Stimulated activated naive B cell treated with anti-CD40 and anti-IgM and Interleukin-4, amounts not matched to agents 10 μg/mL and 1 μg/mL and 100 μg/mL, for 72 hours (primary cell): ENCODE results near the gene FOXA1.

Experiments
- ATAC-seq, 2 donors: fragments of 150-1000 bp; cut with Tn5 transposase; replicated peaks; 2 replicates each; pipeline ENCODE4 v1.10.0; 2021; ENCODE audit warnings: moderate library complexity in 1 of 2
- DNase-seq: peaks from one replicate; pipeline ENCODE4 v3.0.0; 2021
- H3K27ac Mint-ChIP-seq: one replicate; pipeline ENCODE4 v1.8.0; 2022; ENCODE audit warnings: mild to moderate bottlenecking, mixed read lengths
- H3K27me3 Mint-ChIP-seq, 2 donors: one replicate each; pipeline ENCODE4 v1.8.0; 2022; ENCODE audit warnings: mixed read lengths in 2 of 2
- H3K36me3 Mint-ChIP-seq, 2 donors: one replicate each; pipeline ENCODE4 v1.8.0; 2022; ENCODE audit warnings: mixed read lengths in 2 of 2, mild to moderate bottlenecking in 1 of 2
- H3K4me1 Mint-ChIP-seq, 2 donors: one replicate each; pipeline ENCODE4 v1.8.0; 2022; ENCODE audit warnings: mixed read lengths in 2 of 2, mild to moderate bottlenecking in 1 of 2
- H3K4me3 Mint-ChIP-seq, 2 donors: one replicate each; pipeline ENCODE4 v1.8.0; 2022; ENCODE audit warnings: mild to moderate bottlenecking in 2 of 2, mixed read lengths in 2 of 2, moderate library complexity in 1 of 2
- H3K9me3 Mint-ChIP-seq, 2 donors: one replicate each; pipeline ENCODE4 v1.8.0; 2022; ENCODE audit warnings: mixed read lengths in 2 of 2, mild to moderate bottlenecking in 1 of 2

The FOXA1 gene

DNA sequence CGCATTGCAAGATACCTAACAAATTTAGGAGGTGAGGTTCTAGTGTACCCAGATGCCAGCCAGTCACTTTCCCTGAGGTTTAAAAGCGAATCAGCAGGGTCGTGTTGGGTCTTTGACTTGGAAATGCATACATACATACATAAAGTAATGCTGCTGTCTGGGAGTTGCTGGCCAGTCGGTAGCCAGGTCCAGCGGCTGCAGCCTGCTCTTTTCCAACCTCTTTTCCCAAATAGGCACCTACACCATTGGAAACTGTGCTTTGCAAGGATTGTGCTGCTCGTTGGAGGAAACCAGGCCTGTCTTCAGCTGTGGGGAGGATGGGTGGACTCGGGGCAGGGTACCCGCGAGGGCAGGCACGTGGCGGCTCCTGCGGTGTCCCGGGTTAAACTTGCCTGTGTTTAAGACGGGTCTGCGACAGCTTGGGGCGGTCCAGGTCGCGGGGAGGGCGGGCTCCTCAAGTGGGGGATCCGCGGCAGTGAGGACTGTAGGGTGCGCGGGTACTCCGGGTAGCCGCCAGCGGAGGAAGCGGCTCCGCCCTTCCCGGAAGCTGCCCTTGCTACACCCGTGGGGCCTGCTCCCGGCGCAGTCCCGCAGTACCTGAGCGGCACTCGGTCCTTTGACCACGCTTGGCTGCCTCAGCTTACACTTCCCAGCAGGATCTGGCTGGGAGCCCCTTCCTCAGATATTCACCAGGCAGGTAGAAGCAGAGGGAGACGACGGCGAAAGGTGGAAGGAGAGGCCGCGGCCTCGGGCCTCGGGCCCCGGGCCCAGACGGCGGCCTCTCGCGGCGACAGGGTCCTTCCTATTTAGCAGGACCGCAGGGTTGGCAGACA lies 3.1 kb upstream of the FOXA1 start:
- DNase-seq (no peak), ATAC-seq (no peak)
- peaks cover 11 to 14% of the 10 kb centered on the region in 2 donors for H3K36me3 Mint-ChIP-seq
- peaks cover 60 to 87% of the 10 kb centered on the region in 2 donors for H3K27me3 Mint-ChIP-seq
- no peak overlapping the region for H3K27ac Mint-ChIP-seq
- H3K9me3 Mint-ChIP-seq, result peaks cover 0 to 7% of the 10 kb centered on the region in 2 donors
- no peak overlapping the region for H3K4me3 Mint-ChIP-seq
- H3K4me1 Mint-ChIP-seq, result peaks cover 12 to 32% of the 10 kb centered on the region in 2 donors

DNA sequence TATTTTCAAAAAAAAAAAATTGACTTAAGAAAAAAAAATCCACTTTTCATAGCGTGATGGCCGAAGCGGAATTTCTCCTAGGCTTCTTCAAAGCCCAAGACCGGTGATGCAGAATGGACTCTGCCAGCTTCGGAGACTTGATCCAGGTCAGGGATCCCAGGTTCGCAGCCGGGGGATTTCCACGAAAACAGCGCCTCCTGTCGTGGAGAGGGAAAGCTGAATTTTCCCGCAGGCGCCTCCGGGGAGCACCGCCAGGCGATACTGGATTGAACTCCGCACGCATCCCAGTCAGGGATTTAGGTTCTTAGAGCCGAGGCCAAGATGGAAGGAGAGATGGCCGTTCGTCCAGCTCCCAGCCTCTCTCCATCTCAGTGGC lies 2.5 kb upstream of the FOXA1 start:
- peaks cover 12 to 35% of the 10 kb centered on the region in 2 donors for H3K4me1 Mint-ChIP-seq
- H3K4me3 Mint-ChIP-seq, result no peak overlapping the region
- H3K36me3 Mint-ChIP-seq, result peaks cover 11 to 18% of the 10 kb centered on the region in 2 donors
- peaks cover 60 to 87% of the 10 kb centered on the region in 2 donors for H3K27me3 Mint-ChIP-seq
- no peak overlapping the region for H3K27ac Mint-ChIP-seq
- H3K9me3 Mint-ChIP-seq, result peaks cover 0 to 7% of the 10 kb centered on the region in 2 donors
- ATAC-seq, result no peak
- no peak for DNase-seq

DNA sequence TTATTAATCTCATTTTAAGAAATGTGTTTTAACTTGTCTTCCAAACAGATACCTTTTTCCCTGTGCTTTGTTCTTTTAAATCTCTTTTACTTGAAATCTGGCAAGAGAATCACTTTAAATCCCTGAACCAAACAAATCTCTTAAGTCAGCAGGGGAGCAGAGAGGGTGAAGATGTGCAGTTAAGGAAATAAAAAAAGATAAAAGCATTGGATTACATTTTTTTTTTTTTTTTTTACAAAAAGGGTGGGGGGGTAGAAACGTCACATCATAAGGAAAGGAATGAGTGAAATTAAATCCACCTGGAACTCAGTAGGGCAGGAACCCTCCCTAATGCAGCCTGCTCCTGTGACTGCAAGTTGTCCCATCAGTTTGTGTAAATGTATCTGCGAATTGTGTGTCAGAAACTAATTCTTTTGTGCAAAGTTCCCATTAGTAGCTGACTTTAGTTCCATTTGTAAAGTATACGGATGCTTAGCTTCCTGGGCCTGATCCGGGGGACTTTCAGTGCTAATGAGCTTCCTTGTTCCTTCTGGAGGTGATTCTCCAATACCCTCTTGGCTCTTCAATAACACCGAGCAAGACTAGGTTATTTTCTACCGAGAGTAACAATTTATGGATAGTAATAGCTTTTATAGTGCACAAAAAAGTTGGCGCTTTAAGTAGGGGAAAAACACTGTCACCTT lies 1.9 kb upstream of the FOXA1 start:
- ATAC-seq, result no peak
- Mint-ChIP-seq H3K36me3 (peaks cover 11 to 20% of the 10 kb centered on the region in 2 donors), H3K9me3 (peaks cover 0 to 9% of the 10 kb centered on the region in 2 donors), H3K4me3 (no peak overlapping the region), H3K27ac (no peak overlapping the region), H3K4me1 (peaks cover 12 to 41% of the 10 kb centered on the region in 2 donors), H3K27me3 (peaks cover 63 to 88% of the 10 kb centered on the region in 2 donors)
- DNase-seq, result no peak

DNA sequence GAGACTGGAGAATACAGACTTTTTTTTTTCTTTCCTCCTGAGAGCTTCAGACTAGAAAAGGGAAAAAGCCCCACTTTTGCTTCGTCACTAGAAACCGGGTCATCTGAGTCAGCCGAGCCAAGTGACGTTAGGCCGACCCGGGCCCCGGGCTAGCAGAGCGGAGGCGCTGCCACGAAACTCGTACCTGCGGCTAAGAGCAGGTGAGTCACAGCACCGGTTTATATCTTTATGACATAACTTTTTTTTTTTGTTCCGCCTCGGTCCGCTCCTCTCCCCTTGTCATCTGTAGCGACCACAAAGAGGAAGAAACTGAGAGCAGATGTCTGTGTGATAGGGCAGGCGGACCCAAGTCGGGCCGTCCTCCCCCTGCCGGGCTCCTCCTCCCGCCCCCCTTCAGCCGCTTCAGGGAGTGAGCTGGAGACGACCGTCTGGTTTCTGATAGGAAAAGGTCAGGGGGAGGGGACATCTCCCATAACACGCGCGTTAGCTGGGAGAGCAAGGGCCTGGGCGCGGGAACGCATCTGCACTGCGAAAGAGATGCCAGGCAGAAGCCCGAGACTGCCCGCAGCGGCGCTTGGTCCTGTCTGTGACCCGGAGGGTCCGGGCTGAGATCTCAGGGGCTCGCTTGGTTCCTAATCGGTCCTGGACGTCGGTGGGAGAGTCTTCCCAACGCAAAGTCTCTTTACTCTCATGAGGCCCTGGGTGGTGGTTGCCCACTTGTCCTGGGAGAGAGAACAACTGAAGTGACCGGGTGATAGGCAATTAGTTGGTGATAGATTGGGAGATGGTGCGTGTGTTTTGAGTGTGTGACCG lies 966 bp upstream of the FOXA1 start:
- ATAC-seq, result peak; percentile 83 to 87
- DNase-seq, result peak; percentile 47
- Mint-ChIP-seq H3K27me3 (peaks cover 66 to 88% of the 10 kb centered on the region in 2 donors), H3K4me1 (peaks cover 12 to 47% of the 10 kb centered on the region in 2 donors), H3K9me3 (peaks cover 4 to 12% of the 10 kb centered on the region in 2 donors), H3K27ac (peak overlapping the region; percentile 94), H3K4me3 (peak overlapping the region; percentile 71 to 75), H3K36me3 (peaks cover 14 to 25% of the 10 kb centered on the region in 2 donors)

DNA sequence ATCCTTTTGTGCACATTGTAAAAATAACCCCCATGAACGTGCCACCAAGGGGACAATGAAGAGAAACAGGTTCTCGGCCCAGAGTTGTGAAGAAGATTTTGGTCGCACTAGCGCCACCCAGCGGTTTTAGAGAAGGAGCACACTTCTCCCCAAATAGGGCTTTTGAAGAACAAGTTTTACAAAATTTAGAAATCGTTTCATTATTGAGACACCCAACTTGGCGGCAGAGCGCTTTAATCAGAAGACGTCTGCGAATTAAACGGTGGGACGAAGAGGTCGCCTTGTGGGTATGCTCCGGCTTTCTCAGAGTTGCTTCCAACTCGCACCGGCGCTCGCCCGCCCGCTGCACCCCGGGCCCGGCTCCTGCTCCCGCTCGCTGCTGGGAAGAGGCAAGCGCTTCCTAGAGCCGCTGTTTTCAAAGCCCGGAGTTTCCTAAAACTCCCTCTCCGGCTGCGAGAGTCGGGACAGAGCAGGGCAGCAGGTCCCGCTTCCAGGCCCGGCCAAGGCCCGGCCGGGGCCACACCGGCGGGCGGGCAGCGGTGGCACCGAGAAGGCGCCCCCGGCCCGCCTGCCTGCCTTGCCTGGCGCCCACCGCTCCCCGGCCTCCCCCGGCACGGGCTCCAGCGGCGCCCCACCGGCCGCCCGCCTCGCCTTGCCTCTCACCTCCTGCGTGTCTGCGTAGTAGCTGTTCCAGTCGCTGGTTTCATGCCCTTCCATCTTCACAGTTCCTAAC lies 645 bp downstream of the FOXA1 start:
- peaks cover 4 to 12% of the 10 kb centered on the region in 2 donors for H3K9me3 Mint-ChIP-seq
- peak overlapping the region; percentile 51 to 71 for H3K4me3 Mint-ChIP-seq
- peak overlapping the region; percentile 89 for H3K27ac Mint-ChIP-seq
- DNase-seq (no peak), ATAC-seq (peak in 1 of 2 donors; percentile 20)
- peaks cover 12 to 38% of the 10 kb centered on the region in 2 donors for H3K4me1 Mint-ChIP-seq
- H3K27me3 Mint-ChIP-seq, result peaks cover 61 to 86% of the 10 kb centered on the region in 2 donors
- peaks cover 13 to 29% of the 10 kb centered on the region in 2 donors for H3K36me3 Mint-ChIP-seq

DNA sequence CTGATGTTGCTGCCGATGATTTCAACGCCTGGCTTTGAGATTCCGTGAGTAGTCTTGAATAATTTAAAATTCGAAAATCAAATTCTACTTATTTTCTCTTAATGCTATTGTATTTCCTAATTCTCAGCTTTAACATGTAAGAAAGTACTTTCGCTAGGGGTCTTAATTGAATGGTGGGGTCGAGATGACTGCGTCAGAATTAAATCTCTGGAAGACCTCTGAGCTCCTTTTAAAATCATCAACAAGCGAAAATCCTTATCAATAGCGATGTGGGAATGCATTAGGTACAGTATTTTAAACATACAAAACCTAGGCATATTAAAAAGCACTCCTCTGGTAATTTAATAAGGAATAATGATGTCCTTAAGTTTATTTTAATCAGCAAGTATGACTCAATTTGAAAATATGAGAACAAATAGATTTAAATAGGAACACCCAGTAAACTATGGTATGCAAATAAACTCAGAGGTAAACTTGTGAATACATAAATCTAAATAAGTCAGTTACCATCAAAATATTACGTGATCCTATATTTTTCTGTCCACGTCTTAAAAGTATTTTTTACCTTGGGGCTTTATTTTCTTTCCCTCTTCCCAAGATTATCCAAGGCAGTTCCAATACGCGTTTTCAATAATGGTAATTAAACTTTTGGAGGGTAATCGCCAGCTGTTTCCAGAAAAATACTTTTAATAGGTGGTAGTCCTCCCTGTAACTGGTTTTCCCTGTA lies 1.4 kb downstream of the FOXA1 start:
- DNase-seq (no peak), ATAC-seq (no peak)
- Mint-ChIP-seq H3K4me3 (peak overlapping the region in 1 of 2 donors; percentile 50), H3K27ac (peak overlapping the region; percentile 89), H3K4me1 (peaks cover 12 to 31% of the 10 kb centered on the region in 2 donors), H3K27me3 (peaks cover 61 to 86% of the 10 kb centered on the region in 2 donors), H3K36me3 (peaks cover 11 to 22% of the 10 kb centered on the region in 2 donors), H3K9me3 (peaks cover 4 to 8% of the 10 kb centered on the region in 2 donors)

DNA sequence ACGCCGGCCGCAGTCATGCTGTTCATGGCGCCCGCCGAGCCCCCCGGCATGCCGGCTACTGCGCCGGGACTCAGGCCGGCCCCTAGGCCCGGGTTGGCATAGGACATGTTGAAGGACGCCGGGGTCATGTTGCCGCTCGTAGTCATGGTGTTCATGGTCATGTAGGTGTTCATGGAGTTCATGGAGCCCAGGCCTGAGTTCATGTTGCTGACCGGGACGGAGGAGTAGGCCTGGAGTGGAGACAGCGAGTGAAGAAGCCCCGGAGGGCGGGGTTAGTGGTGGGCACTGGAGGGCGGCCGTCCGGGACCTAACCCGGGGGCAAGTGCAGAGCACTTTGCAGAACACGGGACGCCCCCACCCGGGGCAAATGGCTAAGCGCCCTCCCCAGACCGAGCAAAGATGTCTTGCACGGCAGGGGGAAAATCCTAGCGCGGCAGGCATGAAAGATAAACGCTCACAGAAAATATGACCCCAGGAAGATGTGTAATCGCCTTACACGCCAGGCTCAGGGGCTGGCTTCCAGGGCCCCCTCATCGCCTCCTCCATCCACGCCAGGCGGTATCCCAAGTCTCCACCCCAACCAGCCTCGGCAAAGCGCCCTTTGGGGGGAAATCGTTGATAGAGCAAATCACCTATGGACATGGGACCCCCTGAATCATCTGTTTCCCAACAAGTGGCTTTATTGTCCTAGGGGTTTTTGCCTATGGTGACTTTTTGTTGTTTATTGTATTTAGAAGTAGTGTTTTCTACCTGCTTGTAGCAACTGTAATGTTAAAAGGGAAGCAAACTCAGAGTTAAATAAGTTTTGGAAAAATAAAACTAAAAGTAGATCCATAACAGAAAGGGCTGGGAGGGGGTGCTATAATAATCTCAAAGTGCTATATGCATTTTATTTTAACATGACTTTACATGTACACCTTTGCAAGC lies 2.3 kb downstream of the FOXA1 start:
- ATAC-seq (no peak), DNase-seq (no peak)
- no peak overlapping the region for H3K4me3 Mint-ChIP-seq
- H3K4me1 Mint-ChIP-seq, result peaks cover 12 to 30% of the 10 kb centered on the region in 2 donors
- peaks cover 4 to 8% of the 10 kb centered on the region in 2 donors for H3K9me3 Mint-ChIP-seq
- H3K27me3 Mint-ChIP-seq, result peaks cover 58 to 85% of the 10 kb centered on the region in 2 donors
- peak overlapping the region; percentile 84 for H3K27ac Mint-ChIP-seq
- H3K36me3 Mint-ChIP-seq, result peaks cover 11 to 22% of the 10 kb centered on the region in 2 donors

DNA sequence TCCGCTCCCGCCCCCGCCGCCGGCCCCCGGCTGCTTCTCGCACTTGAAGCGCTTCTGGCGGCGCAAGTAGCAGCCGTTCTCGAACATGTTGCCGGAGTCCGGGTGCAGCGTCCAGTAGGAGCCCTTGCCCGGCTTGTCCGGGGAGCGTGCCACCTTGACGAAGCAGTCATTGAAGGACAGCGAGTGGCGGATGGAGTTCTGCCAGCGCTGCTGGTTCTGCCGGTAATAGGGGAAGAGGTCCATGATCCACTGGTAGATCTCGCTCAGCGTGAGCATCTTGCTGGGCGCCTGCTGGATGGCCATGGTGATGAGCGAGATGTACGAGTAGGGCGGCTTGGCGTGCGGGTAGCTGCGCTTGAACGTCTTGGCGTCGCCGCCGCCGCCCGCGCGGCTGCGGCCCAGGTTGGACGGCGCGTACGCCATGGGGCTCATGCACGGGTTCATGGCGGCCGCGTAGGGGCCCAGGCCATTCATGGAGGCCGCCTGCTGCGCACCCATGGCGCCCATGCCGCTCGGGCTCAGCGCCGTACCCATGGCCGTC lies 3.0 kb downstream of the FOXA1 start:
- DNase-seq, result no peak
- Mint-ChIP-seq H3K36me3 (peaks cover 11 to 22% of the 10 kb centered on the region in 2 donors), H3K4me3 (peak overlapping the region in 1 of 2 donors; percentile 35), H3K27ac (peak overlapping the region; percentile 44), H3K9me3 (peaks cover 4 to 8% of the 10 kb centered on the region in 2 donors), H3K27me3 (peaks cover 63 to 85% of the 10 kb centered on the region in 2 donors), H3K4me1 (peaks cover 12 to 30% of the 10 kb centered on the region in 2 donors)
- ATAC-seq, result no peak

DNA sequence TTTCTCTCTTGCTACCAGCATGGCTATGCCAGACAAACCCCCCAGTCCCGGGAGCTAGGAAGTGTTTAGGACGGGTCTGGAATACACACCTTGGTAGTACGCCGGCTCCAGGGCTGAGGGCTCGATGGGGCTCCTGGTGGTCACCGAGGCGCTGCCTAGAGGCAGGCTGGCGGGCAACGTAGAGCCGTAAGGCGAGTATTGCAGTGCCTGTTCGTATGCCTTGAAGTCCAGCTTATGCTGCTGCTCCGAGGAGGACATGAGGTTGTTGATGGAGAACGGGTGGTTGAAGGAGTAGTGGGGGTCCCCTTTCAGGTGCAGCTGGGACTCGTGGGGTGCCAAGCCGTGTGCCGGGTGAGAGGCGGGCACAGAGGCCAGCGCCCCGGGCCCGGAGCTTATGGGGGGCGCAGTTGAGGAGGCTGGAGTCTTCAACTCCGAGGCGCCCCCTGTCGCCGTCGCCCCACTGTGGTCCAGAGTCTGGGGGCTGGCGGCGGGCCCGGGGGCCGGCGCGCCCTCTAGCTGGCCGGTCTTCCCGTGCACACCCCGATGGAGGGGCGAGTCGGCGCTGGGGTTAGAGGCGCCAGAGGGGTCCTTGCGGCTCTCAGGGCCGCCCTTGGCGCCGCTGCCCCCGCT lies 3.6 kb downstream of the FOXA1 start:
- H3K27me3 Mint-ChIP-seq, result peaks cover 60 to 82% of the 10 kb centered on the region in 2 donors
- peak overlapping the region; percentile 37 to 62 for H3K4me3 Mint-ChIP-seq
- peaks cover 11 to 22% of the 10 kb centered on the region in 2 donors for H3K36me3 Mint-ChIP-seq
- DNase-seq (no peak), ATAC-seq (no peak)
- peaks cover 12 to 29% of the 10 kb centered on the region in 2 donors for H3K4me1 Mint-ChIP-seq
- H3K27ac Mint-ChIP-seq, result peak overlapping the region; percentile 96
- H3K9me3 Mint-ChIP-seq, result peaks cover 4 to 8% of the 10 kb centered on the region in 2 donors

DNA sequence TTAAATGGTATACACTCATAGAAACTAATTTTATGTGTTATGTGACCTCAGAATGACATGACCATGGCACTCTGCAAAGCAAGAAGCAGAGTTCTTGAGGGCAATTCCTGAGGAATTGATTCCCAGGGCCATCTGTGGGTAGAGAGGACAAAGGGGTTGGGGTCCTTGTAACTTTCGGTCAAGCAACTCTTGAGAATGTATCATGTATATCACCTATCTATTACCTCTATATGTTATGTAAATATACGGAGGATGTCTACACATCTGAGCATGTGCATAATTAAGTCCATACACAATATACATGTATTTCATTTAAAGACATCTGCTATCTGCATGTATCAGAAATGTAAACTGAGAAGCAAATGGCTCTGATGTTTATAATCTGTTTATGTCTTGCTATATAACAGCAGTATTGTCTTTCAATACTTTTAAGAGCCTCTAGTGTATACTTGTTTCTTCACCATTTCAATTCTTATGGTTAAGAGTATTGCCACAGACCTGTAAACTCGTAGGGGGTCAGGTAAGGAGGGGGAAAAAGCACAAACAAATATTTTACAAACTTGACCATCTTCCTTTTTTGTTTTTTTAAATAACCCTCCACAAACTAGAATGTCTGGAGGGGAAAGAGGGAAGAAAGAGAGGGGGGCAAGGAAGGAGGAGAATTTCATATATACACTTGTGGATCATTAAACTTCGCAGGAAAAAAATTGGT lies 4.5 kb downstream of the FOXA1 start:
- peak overlapping the region; percentile 96 for H3K27ac Mint-ChIP-seq

More for the DNA sequence above, 4.5 kb downstream of the FOXA1 start:
- Mint-ChIP-seq H3K36me3 (peaks cover 8 to 19% of the 10 kb centered on the region in 2 donors), H3K4me1 (peaks cover 6 to 21% of the 10 kb centered on the region in 2 donors), H3K27me3 (peaks cover 60 to 81% of the 10 kb centered on the region in 2 donors), H3K4me3 (peak overlapping the region in 1 of 2 donors; percentile 37), H3K9me3 (peaks cover 4 to 8% of the 10 kb centered on the region in 2 donors)
- DNase-seq (no peak), ATAC-seq (no peak)
